Measurements from ENCODE around the gene ZSWIM4.

GRCh38 chr19:13797870-13798269 lies 2.6 kb downstream of the ZSWIM4 start:
- TF ChIP-seq POLR2A (IDR thresholded peaks at IDR 0.05) (no peak), CTCF (IDR thresholded peaks at IDR 0.05) (no peak)
